Activated naive CD4-positive, alpha-beta T cell treated with anti-CD3 and anti-CD28 coated beads, Interleukin-2, amount 50 U/mL, for 72 hours (primary cell): ENCODE results near the gene MRPS26. TPM values are rescaled to one million over a fixed set of nuclear protein-coding genes. Genes with fewer than 3 reads are reported as not detected.
"Not testable (repeated sequence)": the region's sequence is repeated elsewhere in the genome, so short reads cannot be mapped to it uniquely, and the experiment has no call there.

Experiments used
- ATAC-seq, 2 donors: fragments of 150-1000 bp; cut with Tn5 transposase; 2 replicates each; pipeline ENCODE4 v1.10.0; 2021; ENCODE audit warnings: mild to moderate bottlenecking in 2 of 2, moderate library complexity in 2 of 2
- DNase-seq, 2 donors: peaks; one replicate each; pipeline ENCODE4 v3.0.0; 2021 to 2022; ENCODE audit warnings: low spot score in 2 of 2
- H3K27ac Mint-ChIP-seq, 2 donors: one replicate each; pipeline ENCODE4 v1.8.0; 2022; ENCODE audit warnings: mild to moderate bottlenecking in 2 of 2, mixed read lengths in 2 of 2
- H3K36me3 Mint-ChIP-seq, 2 donors: one replicate each; pipeline ENCODE4 v1.8.0; 2022; ENCODE audit warnings: mixed read lengths in 2 of 2
- H3K9me3 Mint-ChIP-seq, 2 donors: one replicate each; pipeline ENCODE4 v1.8.0; 2022; ENCODE audit warnings: mixed read lengths in 2 of 2
- total RNA-seq, 2 donors: library from RNA; stranded (reverse); gene quantifications; one replicate each; pipeline ENCODE4 v1.2.3, GENCODE V29; 2022

The MRPS26 gene
- total RNA-seq, 2 donors from 2014 or later: 39.3 to 60.0 TPM

- no peaks in the 10 kb centered on the region for H3K9me3 Mint-ChIP-seq
Observed at GRCh38 chr20:3067139-3068014, 21.5 kb downstream of the MRPS26 start.

GRCh38 chr20:3068075-3068474, 22.2 kb downstream of the MRPS26 start:
- Mint-ChIP-seq H3K9me3 (no peaks in the 10 kb centered on the region), H3K27ac (no peak overlapping the region), H3K36me3 (peaks cover 0 to 7% of the 10 kb centered on the region in 2 donors)
- DNase-seq: no peak
- no peak for ATAC-seq

More at GRCh38 chr20:3067139-3068014, 21.5 kb downstream of the MRPS26 start:
- ATAC-seq: no peak
- DNase-seq: no peak
- H3K36me3 Mint-ChIP-seq: peaks cover 0 to 7% of the 10 kb centered on the region in 2 donors
- H3K27ac Mint-ChIP-seq: peak overlapping the region in 1 of 2 donors; percentile 71

GRCh38 chr20:3068986-3069900, 23.4 kb downstream of the MRPS26 start:
- DNase-seq (no peak), ATAC-seq (peak in 1 of 2 donors; percentile 38)
- Mint-ChIP-seq H3K36me3 (peaks cover 0 to 7% of the 10 kb centered on the region in 2 donors), H3K27ac (no peak overlapping the region), H3K9me3 (no peaks in the 10 kb centered on the region)

- no peaks in the 10 kb centered on the region for H3K9me3 Mint-ChIP-seq
- no peak overlapping the region for H3K27ac Mint-ChIP-seq
- DNase-seq (no peak), ATAC-seq (no peak)
- peaks cover 0 to 7% of the 10 kb centered on the region in 2 donors for H3K36me3 Mint-ChIP-seq
Observed at GRCh38 chr20:3070725-3071124, 24.9 kb downstream of the MRPS26 start.

- no peak overlapping the region for H3K27ac Mint-ChIP-seq
- DNase-seq: no peak
- ATAC-seq: no peak
Observed at GRCh38 chr20:3071266-3071609, 25.4 kb downstream of the MRPS26 start.

GRCh38 chr20:3071610-3072529, 26.0 kb downstream of the MRPS26 start, which contains the start of gene OXT:
OXT (plus strand) TSS chr20:3071620; CDS start chr20:3071656, 36 bp downstream.
- ATAC-seq (peak; percentile 68 to 81), DNase-seq (peak; percentile 46 to 63)
- Mint-ChIP-seq H3K27ac (no peak within 1 kb of the TSS), H3K9me3 (no peaks in the 10 kb centered on the region), H3K36me3 (peaks cover 0 to 7% of the 10 kb centered on the region in 2 donors)

More at GRCh38 chr20:3071266-3071609, 25.4 kb downstream of the MRPS26 start:
- Mint-ChIP-seq H3K9me3 (no peaks in the 10 kb centered on the region), H3K36me3 (peaks cover 0 to 7% of the 10 kb centered on the region in 2 donors)

GRCh38 chr20:3072530-3073250, 26.8 kb downstream of the MRPS26 start:
- no peak for ATAC-seq
- H3K27ac Mint-ChIP-seq: no peak overlapping the region
- DNase-seq: no peak
- H3K36me3 Mint-ChIP-seq: peaks cover 0 to 10% of the 10 kb centered on the region in 2 donors
- no peaks in the 10 kb centered on the region for H3K9me3 Mint-ChIP-seq

- H3K9me3 Mint-ChIP-seq, H3K27ac Mint-ChIP-seq, ATAC-seq, DNase-seq: not testable (repeated sequence)
- H3K36me3 Mint-ChIP-seq: peaks cover 0 to 13% of the 10 kb centered on the region in 2 donors
Observed at GRCh38 chr20:3073251-3073643, 27.4 kb downstream of the MRPS26 start.

GRCh38 chr20:3074812-3075211, 29.0 kb downstream of the MRPS26 start:
- peaks cover 0 to 13% of the 10 kb centered on the region in 2 donors for H3K36me3 Mint-ChIP-seq
- no peak for DNase-seq
- no peaks in the 10 kb centered on the region for H3K9me3 Mint-ChIP-seq
- no peak for ATAC-seq
- no peak overlapping the region for H3K27ac Mint-ChIP-seq

- DNase-seq, H3K27ac Mint-ChIP-seq, ATAC-seq, H3K9me3 Mint-ChIP-seq: not testable (repeated sequence)
- peaks cover 0 to 13% of the 10 kb centered on the region in 2 donors for H3K36me3 Mint-ChIP-seq
Observed at GRCh38 chr20:3075315-3075714, 29.5 kb downstream of the MRPS26 start.

GRCh38 chr20:3077618-3078134, 31.8 kb downstream of the MRPS26 start:
- no peaks in the 10 kb centered on the region for H3K9me3 Mint-ChIP-seq
- ATAC-seq (peak; percentile 55 to 62), DNase-seq (no peak)
- no peak overlapping the region for H3K27ac Mint-ChIP-seq
- H3K36me3 Mint-ChIP-seq: peaks cover 0 to 6% of the 10 kb centered on the region in 2 donors

GRCh38 chr20:3080939-3081388, 35.1 kb downstream of the MRPS26 start:
- Mint-ChIP-seq H3K36me3 (peaks cover 0 to 6% of the 10 kb centered on the region in 2 donors), H3K27ac (no peak overlapping the region), H3K9me3 (no peaks in the 10 kb centered on the region)
- ATAC-seq: no peak
- no peak for DNase-seq

- H3K27ac Mint-ChIP-seq: no peak overlapping the region
- H3K36me3 Mint-ChIP-seq: peaks cover 0 to 6% of the 10 kb centered on the region in 2 donors
Observed at GRCh38 chr20:3081641-3082040, 35.8 kb downstream of the MRPS26 start.

GRCh38 chr20:3082306-3082951, 36.6 kb downstream of the MRPS26 start:
- ATAC-seq (peak; percentile 30 to 38), DNase-seq (no peak)
- peaks cover 0 to 6% of the 10 kb centered on the region in 2 donors for H3K36me3 Mint-ChIP-seq
- H3K9me3 Mint-ChIP-seq: no peaks in the 10 kb centered on the region
- no peak overlapping the region for H3K27ac Mint-ChIP-seq

More at GRCh38 chr20:3081641-3082040, 35.8 kb downstream of the MRPS26 start:
- no peaks in the 10 kb centered on the region for H3K9me3 Mint-ChIP-seq
- DNase-seq (no peak), ATAC-seq (no peak)
